CD14-positive monocyte (primary cell): ENCODE data around the gene CENPT. TPM values are rescaled to one million over a fixed set of nuclear protein-coding genes. Genes with fewer than 3 reads are reported as not detected.
A peak's percentile ranks its signal among the peaks of the same experiment; 100 is the strongest.

Experiments
- DNase-seq, 3 donors: peaks; one replicate each; pipeline ENCODE4 v3.0.0-alpha.2; 2011 to 2022
- H2AFZ ChIP-seq: 2 replicates; pipeline ENCODE4 v1.6.0; 2012; ENCODE audit warnings: mild to moderate bottlenecking, low read depth, low read length, inconsistent platforms; ENCODE audit not compliant: insufficient read depth, poor library complexity, severe bottlenecking
- H3K27ac ChIP-seq, 2 donors: 1 replicate in 1 of 2; 2 replicates in 1 of 2; pipeline ENCODE4 v1.5.1; 2012 to 2013; ENCODE audit warnings: low read length in 2 of 2, control low read depth in 1 of 2, inconsistent platforms in 1 of 2, low read depth in 1 of 2, mild to moderate bottlenecking in 1 of 2
- H3K27me3 ChIP-seq, 2 donors: one replicate each; pipeline versions ENCODE4 v1.6.0 to v1.6.1; 2011 to 2013; ENCODE audit warnings: low read length in 2 of 2; ENCODE audit not compliant: control insufficient read depth in 2 of 2, insufficient read depth in 2 of 2
- H3K36me3 ChIP-seq, 2 donors: replicated peaks in 1 of 2; 1 replicate in 1 of 2; 2 replicates in 1 of 2; pipeline versions ENCODE4 v1.5.1 to v1.6.1; 2012 to 2013; ENCODE audit warnings: low read length in 2 of 2, control low read depth in 1 of 2, inconsistent platforms in 1 of 2, mild to moderate bottlenecking in 1 of 2; ENCODE audit not compliant: insufficient read depth in 2 of 2, control insufficient read depth in 1 of 2
- H3K4me1 ChIP-seq, 2 donors: 1 replicate in 1 of 2; 2 replicates in 1 of 2; pipeline versions ENCODE4 v1.5.1 to v1.6.1; 2012 to 2013; ENCODE audit warnings: low read length in 2 of 2, control low read depth in 1 of 2, inconsistent platforms in 1 of 2, mild to moderate bottlenecking in 1 of 2, moderate library complexity in 1 of 2; ENCODE audit not compliant: insufficient read depth in 2 of 2, control insufficient read depth in 1 of 2
- H3K4me2 ChIP-seq: replicated peaks from 2 replicates; pipeline ENCODE3; 2012; ENCODE audit warnings: low read length, moderate library complexity, mild to moderate bottlenecking; ENCODE audit not compliant: poor library complexity, severe bottlenecking; ENCODE audit errors: extremely low read depth
- H3K4me3 ChIP-seq, 3 experiments: fragments of 200-600 bp in 1 of 3; sonication (generic) in 1 of 3; replicated peaks in 1 of 3; 1 replicate in 2 of 3; 2 replicates in 1 of 3; pipeline ENCODE4 v1.5.1; 2011 to 2013; ENCODE audit warnings: low read length in 3 of 3, mild to moderate bottlenecking in 3 of 3, control low read depth in 2 of 3, low read depth in 2 of 3, inconsistent platforms in 1 of 3, moderate library complexity in 1 of 3
- H3K79me2 ChIP-seq: 2 replicates; pipeline ENCODE4 v1.6.0; 2012; ENCODE audit warnings: mild to moderate bottlenecking, control low read depth, inconsistent platforms, low read length, moderate library complexity; ENCODE audit not compliant: insufficient read depth
- H3K9ac ChIP-seq: 2 replicates; pipeline ENCODE4 v1.6.0; 2017; ENCODE audit warnings: low read length, mild to moderate bottlenecking; ENCODE audit not compliant: insufficient read depth, poor library complexity, severe bottlenecking
- H3K9me3 ChIP-seq, 2 donors: replicated peaks in 1 of 2; 1 replicate in 1 of 2; 2 replicates in 1 of 2; pipeline versions ENCODE4 v1.5.1 to v1.6.1; 2012 to 2013; ENCODE audit warnings: low read length in 2 of 2, control low read depth in 1 of 2; ENCODE audit not compliant: control insufficient read depth in 1 of 2, insufficient read depth in 1 of 2
- H4K20me1 ChIP-seq: 2 replicates; pipeline ENCODE4 v1.6.0; 2012; ENCODE audit warnings: mild to moderate bottlenecking, low read length, control low read depth, moderate library complexity; ENCODE audit not compliant: insufficient read depth
- H3K27ac Mint-ChIP-seq, 7 donors: one replicate each; pipeline ENCODE4 v1.8.0; 2020; ENCODE audit warnings: mild to moderate bottlenecking in 7 of 7, mixed read lengths in 7 of 7, moderate library complexity in 6 of 7, inconsistent platforms in 2 of 7
- H3K27me3 Mint-ChIP-seq, 3 donors: one replicate each; pipeline ENCODE4 v1.8.0; 2021 to 2022; ENCODE audit warnings: low read depth in 3 of 3, mild to moderate bottlenecking in 3 of 3, mixed read lengths in 3 of 3, moderate library complexity in 3 of 3, inconsistent platforms in 1 of 3
- H3K36me3 Mint-ChIP-seq, 2 donors: one replicate each; pipeline ENCODE4 v1.8.0; 2020; ENCODE audit warnings: mixed read lengths in 2 of 2, inconsistent platforms in 1 of 2, mild to moderate bottlenecking in 1 of 2
- H3K4me1 Mint-ChIP-seq: one replicate; pipeline ENCODE4 v1.8.0; 2020; ENCODE audit warnings: mild to moderate bottlenecking, mixed read lengths
- H3K4me3 Mint-ChIP-seq, 2 donors: one replicate each; pipeline ENCODE4 v1.8.0; 2020; ENCODE audit warnings: mild to moderate bottlenecking in 2 of 2, mixed read lengths in 2 of 2, moderate library complexity in 1 of 2
- H3K9me3 Mint-ChIP-seq, 7 donors: one replicate each; pipeline ENCODE4 v1.8.0; 2020 to 2022; ENCODE audit warnings: mixed read lengths in 7 of 7, mild to moderate bottlenecking in 6 of 7, moderate library complexity in 6 of 7, inconsistent platforms in 2 of 7
- WGBS: methylation state at CpG from one replicate; pipeline ENCODE4 v1.1.5; 2013; ENCODE audit warnings: missing lambda C conversion rate; ENCODE audit not compliant: insufficient coverage; 5-methylcytosine and 5-hydroxymethylcytosine counted together
- intact Hi-C, 2 donors: fragments of 100-400 bp; cut with micrococcal nuclease; formaldehyde crosslinking; loops; one replicate each; pipeline versions ENCODE4 v1.15.0 to v1.15.1; 2023
- polyA plus RNA-seq, 3 donors: library from polyadenylated mRNA; depleted of rRNA in 1 of 3; unstranded in 2 of 3; stranded (reverse) in 1 of 3; fragments of 300-500 nt in 2 of 3; fragments of >200 nt in 1 of 3; fragmentation: Illumina TruSeq in 2 of 3; gene quantifications; 1 replicate in 2 of 3; 2 replicates in 1 of 3; pipeline ENCODE4 v1.2.3, GENCODE V29; 2012 to 2021
- TF ChIP-seq, protein P1 (sequence below): fragments of 200-600 bp; IDR thresholded peaks from one replicate; pipeline ENCODE4 v1.8.0; 2022; ENCODE audit warnings: antibody characterized with exemption, mild to moderate bottlenecking

The CENPT gene
- polyA plus RNA-seq, 3 donors = 8.3 to 120 (median 12.4) TPM

DNA sequence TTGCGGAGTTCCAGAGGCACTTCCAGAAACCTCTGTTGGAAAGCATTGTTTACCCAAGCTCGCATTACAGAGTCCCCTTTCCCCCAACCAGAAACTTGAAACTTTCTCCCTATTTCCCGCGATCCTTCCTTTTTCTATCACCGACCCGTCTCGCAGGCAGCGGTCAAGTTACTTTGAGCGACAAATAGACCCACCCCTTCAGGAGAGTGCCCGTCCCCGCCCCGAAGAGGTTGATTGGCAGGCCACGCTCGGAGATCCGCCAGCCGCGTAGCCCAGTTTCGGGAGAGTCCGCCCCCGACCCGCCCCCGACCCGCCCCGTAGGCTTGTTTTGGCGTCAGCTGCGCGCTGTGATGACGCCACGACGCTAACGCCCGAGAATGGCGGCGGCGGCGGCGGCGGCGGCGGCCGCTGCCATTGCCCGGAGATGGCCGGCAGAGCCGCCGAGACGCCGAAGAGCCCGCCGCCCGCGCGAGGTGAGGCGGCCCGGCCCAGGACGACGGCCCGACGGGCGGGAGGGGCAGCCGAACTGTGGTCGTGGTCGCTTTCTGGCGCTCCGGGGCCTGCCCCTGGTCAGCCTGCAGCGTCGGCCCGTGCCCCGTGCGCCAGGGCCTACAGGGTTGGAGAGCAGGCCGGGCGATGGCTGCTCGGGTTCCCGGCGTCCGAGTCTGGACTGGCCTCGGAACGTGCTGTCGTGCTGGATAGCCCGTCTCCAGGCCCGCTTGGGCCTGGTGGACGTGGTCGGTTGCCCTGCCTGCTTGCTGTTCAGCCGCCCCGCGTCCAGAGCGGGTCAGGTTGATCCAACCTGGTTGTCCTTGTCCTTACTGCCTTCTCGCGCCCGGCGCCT lies 45.6 kb upstream of the CENPT start, which contains the start of gene PSKH1:
TSS of gene PSKH1 (plus strand) at position 356 of the 844 bp plus-strand sequence. CDS start 15,496 bp downstream, outside the sequence.
- H3K27me3 Mint-ChIP-seq = no peaks in the 10 kb centered on the region
- Histone ChIP-seq H3K9ac (peak within 1 kb of the TSS; percentile 99), H3K9me3 (no peaks in the 10 kb centered on the region), H3K4me1 (peaks cover 18 to 21% of the 10 kb centered on the region in 2 donors), H3K4me3 (peak within 1 kb of the TSS; percentile 58 to 91 (median 90)), H2AFZ (peak within 1 kb of the TSS; percentile 91), H3K79me2 (peaks cover 50% of the 10 kb centered on the region), H3K36me3 (no peaks in the 10 kb centered on the region), H3K27ac (peak within 1 kb of the TSS; percentile 89 to 97), H3K27me3 (no peaks in the 10 kb centered on the region), H3K4me2 (peak within 1 kb of the TSS; percentile 91), H4K20me1 (peaks cover 21% of the 10 kb centered on the region)
- peak within 1 kb of the TSS; percentile 93 to 98 (median 95) for H3K27ac Mint-ChIP-seq
- intact Hi-C loops = loop anchor here in 1 of 2 donors (5.0 kb wide), 3 partner anchors 44 to 331 kb away; partner anchors contain the start of genes CTCF, PSMB10, RANBP10 and TSNAXIP1
- TF ChIP-seq, protein P1, sequence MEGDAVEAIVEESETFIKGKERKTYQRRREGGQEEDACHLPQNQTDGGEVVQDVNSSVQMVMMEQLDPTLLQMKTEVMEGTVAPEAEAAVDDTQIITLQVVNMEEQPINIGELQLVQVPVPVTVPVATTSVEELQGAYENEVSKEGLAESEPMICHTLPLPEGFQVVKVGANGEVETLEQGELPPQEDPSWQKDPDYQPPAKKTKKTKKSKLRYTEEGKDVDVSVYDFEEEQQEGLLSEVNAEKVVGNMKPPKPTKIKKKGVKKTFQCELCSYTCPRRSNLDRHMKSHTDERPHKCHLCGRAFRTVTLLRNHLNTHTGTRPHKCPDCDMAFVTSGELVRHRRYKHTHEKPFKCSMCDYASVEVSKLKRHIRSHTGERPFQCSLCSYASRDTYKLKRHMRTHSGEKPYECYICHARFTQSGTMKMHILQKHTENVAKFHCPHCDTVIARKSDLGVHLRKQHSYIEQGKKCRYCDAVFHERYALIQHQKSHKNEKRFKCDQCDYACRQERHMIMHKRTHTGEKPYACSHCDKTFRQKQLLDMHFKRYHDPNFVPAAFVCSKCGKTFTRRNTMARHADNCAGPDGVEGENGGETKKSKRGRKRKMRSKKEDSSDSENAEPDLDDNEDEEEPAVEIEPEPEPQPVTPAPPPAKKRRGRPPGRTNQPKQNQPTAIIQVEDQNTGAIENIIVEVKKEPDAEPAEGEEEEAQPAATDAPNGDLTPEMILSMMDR = no peak
- peak within 1 kb of the TSS; percentile 89 to 95 for H3K4me3 Mint-ChIP-seq
- peak; percentile 92 to 94 (median 93) for DNase-seq
- under 1% methylated on average over 88 of the region's 90 CpGs for WGBS
- H3K9me3 Mint-ChIP-seq = no peaks in the 10 kb centered on the region
- peaks cover 5 to 15% of the 10 kb centered on the region in 2 donors for H3K36me3 Mint-ChIP-seq
- peaks cover 24% of the 10 kb centered on the region for H3K4me1 Mint-ChIP-seq

DNA sequence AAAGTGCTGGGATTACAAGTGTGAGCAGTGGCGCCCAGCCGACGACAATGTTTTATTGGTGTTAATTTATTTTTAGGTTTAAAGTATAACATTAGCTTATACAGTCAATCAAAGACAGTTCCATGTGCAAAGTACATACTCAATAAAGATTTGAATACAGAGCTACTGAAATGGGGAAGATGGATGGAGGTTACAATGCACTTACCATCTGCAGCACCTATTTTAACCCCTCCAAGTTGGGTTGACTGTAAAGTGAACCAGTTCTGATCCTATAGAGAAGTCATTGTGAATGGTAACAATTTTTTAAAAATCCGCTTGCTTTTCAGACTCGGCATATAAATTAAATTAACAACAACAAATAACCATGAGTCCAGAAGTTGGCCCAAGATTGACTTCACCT lies 44.9 kb upstream of the CENPT start:
- no peaks in the 10 kb centered on the region for H3K9me3 Mint-ChIP-seq
- H3K27me3 Mint-ChIP-seq = no peaks in the 10 kb centered on the region
- Histone ChIP-seq H3K4me2 (peak overlapping the region; percentile 91), H3K36me3 (no peaks in the 10 kb centered on the region), H4K20me1 (peaks cover 14% of the 10 kb centered on the region), H3K4me3 (peak overlapping the region; percentile 33 to 90 (median 58)), H3K27ac (peak overlapping the region in 1 of 2 donors; percentile 97), H2AFZ (peak overlapping the region; percentile 61), H3K9me3 (no peaks in the 10 kb centered on the region), H3K79me2 (peaks cover 42% of the 10 kb centered on the region), H3K4me1 (peaks cover 18 to 21% of the 10 kb centered on the region in 2 donors), H3K9ac (peak overlapping the region; percentile 99), H3K27me3 (no peaks in the 10 kb centered on the region)
- WGBS = no CpG with 5 or more reads among the region's 5 CpGs
- peaks cover 24% of the 10 kb centered on the region for H3K4me1 Mint-ChIP-seq
- intact Hi-C loops = loop anchor here in 1 of 2 donors (5.0 kb wide), 3 partner anchors 45 to 330 kb away; partner anchors contain the start of genes CTCF, PSMB10, RANBP10 and TSNAXIP1
- DNase-seq = no peak
- peak overlapping the region; percentile 79 to 84 for H3K4me3 Mint-ChIP-seq
- H3K27ac Mint-ChIP-seq = peak overlapping the region; percentile 66 to 93 (median 88)
- TF ChIP-seq, protein P1 = no peak
- H3K36me3 Mint-ChIP-seq = peaks cover 3 to 12% of the 10 kb centered on the region in 2 donors
